Chondrocyte (in vitro differentiated cells): ENCODE measurements around the gene PDZD2. TPM values are rescaled to one million over a fixed set of nuclear protein-coding genes. Genes with fewer than 3 reads are reported as not detected.

Source experiments
- DNase-seq: peaks from one replicate; pipeline ENCODE4 v3.0.0; 2021; ENCODE audit warnings: mixed read lengths, low spot score
- H3K27ac Mint-ChIP-seq: one replicate; pipeline ENCODE4 v1.8.0; 2021; ENCODE audit warnings: mild to moderate bottlenecking, moderate library complexity, mixed read lengths; ENCODE audit not compliant: unreplicated experiment
- H3K27me3 Mint-ChIP-seq: 2 replicates; pipeline ENCODE4 v1.8.0; 2021; ENCODE audit warnings: low read depth, mixed read lengths
- H3K36me3 Mint-ChIP-seq: 2 replicates; pipeline ENCODE4 v1.8.0; 2021; ENCODE audit warnings: low read depth, mixed read lengths
- H3K4me1 Mint-ChIP-seq: 2 replicates; pipeline ENCODE4 v1.8.0; 2021; ENCODE audit warnings: low read depth, mild to moderate bottlenecking, mixed read lengths
- H3K4me3 Mint-ChIP-seq: one replicate; pipeline ENCODE4 v1.8.0; 2021; ENCODE audit warnings: mild to moderate bottlenecking, moderate library complexity, mixed read lengths; ENCODE audit not compliant: unreplicated experiment
- H3K9me3 Mint-ChIP-seq: 2 replicates; pipeline ENCODE4 v1.8.0; 2021; ENCODE audit warnings: low read depth, mixed read lengths
- CTCF ChIP-seq: fragments of 200-600 bp; sonication (generic); IDR thresholded peaks from 2 replicates; pipeline ENCODE4 v1.5.0; 2021; ENCODE audit warnings: antibody characterized with exemption, mild to moderate bottlenecking, moderate library complexity
- total RNA-seq: library from RNA; stranded (reverse); gene quantifications from 3 replicates; pipeline ENCODE4 v1.2.1, GENCODE V29; 2021

PDZD2 gene
- total RNA-seq, 1 donor from 2014 or later = 30.9 TPM

- Mint-ChIP-seq H3K9me3 (no peaks in the 10 kb centered on the region), H3K36me3 (peaks cover 8% of the 10 kb centered on the region), H3K4me1 (peaks cover 38% of the 10 kb centered on the region), H3K27me3 (no peaks in the 10 kb centered on the region), H3K27ac (no peak overlapping the region), H3K4me3 (no peak overlapping the region)
- DNase-seq = no peak
- TF ChIP-seq CTCF = no peak
Measured at GRCh38 chr5:31995006-31995405, 356.1 kb downstream of the PDZD2 start.

GRCh38 chr5:31995714-31996113 lies 356.8 kb downstream of the PDZD2 start:
- Mint-ChIP-seq H3K27ac (no peak overlapping the region), H3K27me3 (no peaks in the 10 kb centered on the region), H3K4me1 (peaks cover 31% of the 10 kb centered on the region), H3K9me3 (no peaks in the 10 kb centered on the region), H3K4me3 (no peak overlapping the region), H3K36me3 (peaks cover 8% of the 10 kb centered on the region)
- TF ChIP-seq CTCF = no peak
- no peak for DNase-seq

- H3K4me1 Mint-ChIP-seq = peaks cover 23% of the 10 kb centered on the region
- no peaks in the 10 kb centered on the region for H3K9me3 Mint-ChIP-seq
- peak overlapping the region; percentile 37 for H3K27ac Mint-ChIP-seq
- no peaks in the 10 kb centered on the region for H3K27me3 Mint-ChIP-seq
- peaks cover 12% of the 10 kb centered on the region for H3K36me3 Mint-ChIP-seq
- H3K4me3 Mint-ChIP-seq = no peak overlapping the region
- DNase-seq = no peak
- no peak for TF ChIP-seq CTCF
Measured at GRCh38 chr5:31996909-31997308, 358.0 kb downstream of the PDZD2 start.

GRCh38 chr5:31999470-31999869 lies 360.5 kb downstream of the PDZD2 start:
- H3K4me1 Mint-ChIP-seq = no peaks in the 10 kb centered on the region
- TF ChIP-seq CTCF = no peak
- no peaks in the 10 kb centered on the region for H3K27me3 Mint-ChIP-seq
- no peaks in the 10 kb centered on the region for H3K9me3 Mint-ChIP-seq
- no peak overlapping the region for H3K4me3 Mint-ChIP-seq
- peaks cover 17% of the 10 kb centered on the region for H3K36me3 Mint-ChIP-seq
- H3K27ac Mint-ChIP-seq = no peak overlapping the region
- DNase-seq = no peak

- Mint-ChIP-seq H3K9me3 (no peaks in the 10 kb centered on the region), H3K36me3 (peaks cover 15% of the 10 kb centered on the region), H3K4me1 (no peaks in the 10 kb centered on the region), H3K27ac (no peak overlapping the region), H3K27me3 (no peaks in the 10 kb centered on the region), H3K4me3 (no peak overlapping the region)
- TF ChIP-seq CTCF = no peak
- DNase-seq = no peak
Measured at GRCh38 chr5:32000731-32001130, 361.8 kb downstream of the PDZD2 start.
